GM21423 (cell line): ENCODE data around the gene SCYGR7.
"Not testable (repeated sequence)": the region's sequence is repeated elsewhere in the genome, so short reads cannot be mapped to it uniquely, and the experiment has no call there.

Source experiments
- ATAC-seq: cut with Tn5 transposase; IDR thresholded peaks from one replicate; pipeline ENCODE4 v1.9.1; 2021; ENCODE audit warnings: mild to moderate bottlenecking, moderate library complexity; ENCODE audit not compliant: unreplicated experiment

The SCYGR7 gene

GRCh38 chr2:227756261-227756660, 28.1 kb downstream of the SCYGR7 start:
- not testable (repeated sequence) for ATAC-seq

- ATAC-seq = no peak
These were observed 31.4 kb downstream of the SCYGR7 start for GRCh38 chr2:227759411-227760118.

- ATAC-seq = no peak
These were observed 33.8 kb downstream of the SCYGR7 start for GRCh38 chr2:227761740-227762476.

- ATAC-seq = no peak
These were observed 37.7 kb downstream of the SCYGR7 start for GRCh38 chr2:227765788-227766372.

- peak; percentile 98 for ATAC-seq
These were observed 38.3 kb downstream of the SCYGR7 start for GRCh38 chr2:227766373-227766883.

GRCh38 chr2:227767830-227768229, 39.7 kb downstream of the SCYGR7 start:
- no peak for ATAC-seq

- no peak for ATAC-seq
These were observed 44.1 kb downstream of the SCYGR7 start for GRCh38 chr2:227772197-227772661.

GRCh38 chr2:227772932-227773331, 44.8 kb downstream of the SCYGR7 start:
- ATAC-seq = no peak

GRCh38 chr2:227774011-227774624, 46.0 kb downstream of the SCYGR7 start:
- no peak for ATAC-seq

GRCh38 chr2:227774895-227775842, 47.0 kb downstream of the SCYGR7 start:
- ATAC-seq = no peak
